Neural cell (in vitro differentiated cells): ENCODE results near the gene ANXA2. TPM values are rescaled to one million over a fixed set of nuclear protein-coding genes. Genes with fewer than 3 reads are reported as not detected.

Source experiments
- H2AFZ ChIP-seq: fragments of 200-600, 300-800 bp; sonication (generic), shearing (Covaris generic); 2 replicates; pipeline ENCODE4 v1.6.0; 2014; ENCODE audit warnings: low read depth, mild to moderate bottlenecking, antibody characterized with exemption, low read length, moderate library complexity
- H3F3A ChIP-seq: fragments of 200-600 bp; shearing (Covaris generic); 2 replicates; pipeline ENCODE4 v1.6.1; 2016; ENCODE audit warnings: mild to moderate bottlenecking, moderate library complexity, mixed read lengths, antibody characterized with exemption, low read length; ENCODE audit not compliant: insufficient read depth, poor library complexity, severe bottlenecking
- H3K27ac ChIP-seq: fragments of 200-600, 300-800 bp; sonication (generic), shearing (Covaris generic); 2 replicates; pipeline ENCODE4 v1.5.1; 2014; ENCODE audit warnings: mild to moderate bottlenecking, low read length, moderate library complexity
- H3K27me3 ChIP-seq: fragments of 300-800, 200-600 bp; sonication (generic), shearing (Covaris generic); 2 replicates; pipeline ENCODE4 v1.6.0; 2014; ENCODE audit warnings: mild to moderate bottlenecking, low read depth, low read length, moderate library complexity; ENCODE audit not compliant: insufficient read depth
- H3K36me3 ChIP-seq: fragments of 300-800, 200-600 bp; sonication (generic), shearing (Covaris generic); 2 replicates; pipeline ENCODE4 v1.5.1; 2014; ENCODE audit warnings: mild to moderate bottlenecking, antibody characterized with exemption, low read length, moderate library complexity; ENCODE audit not compliant: insufficient read depth
- H3K4me2 ChIP-seq: fragments of 300-800, 200-600 bp; sonication (generic), shearing (Covaris generic); 2 replicates; pipeline ENCODE4 v1.6.0; 2014; ENCODE audit warnings: mild to moderate bottlenecking, low read length
- H3K4me3 ChIP-seq: fragments of 300-800, 200-600 bp; sonication (generic), shearing (Covaris generic); 2 replicates; pipeline ENCODE4 v1.5.1; 2014; ENCODE audit warnings: mild to moderate bottlenecking, low read length, moderate library complexity
- H3K79me2 ChIP-seq: fragments of 200-600 bp; shearing (Covaris generic); replicated peaks from 2 replicates; pipeline ENCODE4 v1.6.0; 2014; ENCODE audit warnings: mild to moderate bottlenecking, low read length, moderate library complexity; ENCODE audit not compliant: insufficient read depth
- H3K9ac ChIP-seq: fragments of 300-800, 200-600 bp; sonication (generic), shearing (Covaris generic); 2 replicates; pipeline ENCODE4 v1.6.1; 2016; ENCODE audit warnings: mild to moderate bottlenecking, low read length, mixed read lengths
- H3K9me2 ChIP-seq: fragments of 200-600 bp; shearing (Covaris generic); 2 replicates; pipeline ENCODE4 v1.6.1; 2016; ENCODE audit warnings: mild to moderate bottlenecking, low read length, mixed read lengths; ENCODE audit not compliant: insufficient read depth
- H3K9me3 ChIP-seq: fragments of 200-600, 300-800 bp; sonication (generic), shearing (Covaris generic); 2 replicates; pipeline ENCODE4 v1.6.1; 2016; ENCODE audit warnings: mild to moderate bottlenecking, mixed run types, low read length, moderate library complexity, mixed read lengths
- H4K20me1 ChIP-seq: fragments of 200-600 bp; shearing (Covaris generic); 2 replicates; pipeline ENCODE4 v1.6.1; 2016; ENCODE audit warnings: mild to moderate bottlenecking, mixed run types; ENCODE audit not compliant: insufficient read depth
- EP300 ChIP-seq: fragments of 450-650 bp; conservative IDR thresholded peaks from 2 replicates; pipeline ENCODE4 v1.6.1; 2014; ENCODE audit warnings: antibody characterized with exemption, mild to moderate bottlenecking, moderate library complexity; ENCODE audit not compliant: poor library complexity, severe bottlenecking
- MXI1 ChIP-seq: fragments of 450-650 bp; conservative IDR thresholded peaks from 2 replicates; pipeline ENCODE4 v1.6.1; 2014; ENCODE audit warnings: antibody characterized with exemption, mild to moderate bottlenecking; ENCODE audit not compliant: poor library complexity, severe bottlenecking
- POLR2AphosphoS5 ChIP-seq: IDR thresholded peaks from 2 replicates; pipeline ENCODE4 v1.6.1; 2012
- RAD21 ChIP-seq: fragments of 450-650 bp; conservative IDR thresholded peaks from 2 replicates; pipeline ENCODE4 v1.6.1; 2014; ENCODE audit warnings: antibody characterized with exemption, mild to moderate bottlenecking, moderate library complexity
- SMC3 ChIP-seq: fragments of 450-650 bp; conservative IDR thresholded peaks from 2 replicates; pipeline ENCODE4 v1.6.1; 2014; ENCODE audit warnings: antibody characterized with exemption, mild to moderate bottlenecking, moderate library complexity; ENCODE audit not compliant: poor library complexity
- TAF1 ChIP-seq: IDR thresholded peaks from 2 replicates; pipeline ENCODE4 v1.6.1; 2012; ENCODE audit warnings: low read depth
- polyA plus RNA-seq: library from polyadenylated mRNA; depleted of rRNA; stranded (reverse); fragments of >200 nt; gene quantifications from 2 replicates; pipeline ENCODE4 v1.2.3, GENCODE V29; 2014
- TF ChIP-seq, protein P1 (sequence below): IDR thresholded peaks from 2 replicates; pipeline ENCODE4 v1.6.1; 2012; ENCODE audit warnings: borderline replicate concordance
- TF ChIP-seq, protein P2 (sequence below): fragments of 450-650 bp; IDR thresholded peaks from 2 replicates; pipeline ENCODE4 v1.5.1; 2014; ENCODE audit warnings: antibody characterized with exemption, mild to moderate bottlenecking, moderate library complexity; ENCODE audit not compliant: poor library complexity, severe bottlenecking

Gene ANXA2
- polyA plus RNA-seq, 1 donor from 2014 or later = 6.2 TPM

DNA sequence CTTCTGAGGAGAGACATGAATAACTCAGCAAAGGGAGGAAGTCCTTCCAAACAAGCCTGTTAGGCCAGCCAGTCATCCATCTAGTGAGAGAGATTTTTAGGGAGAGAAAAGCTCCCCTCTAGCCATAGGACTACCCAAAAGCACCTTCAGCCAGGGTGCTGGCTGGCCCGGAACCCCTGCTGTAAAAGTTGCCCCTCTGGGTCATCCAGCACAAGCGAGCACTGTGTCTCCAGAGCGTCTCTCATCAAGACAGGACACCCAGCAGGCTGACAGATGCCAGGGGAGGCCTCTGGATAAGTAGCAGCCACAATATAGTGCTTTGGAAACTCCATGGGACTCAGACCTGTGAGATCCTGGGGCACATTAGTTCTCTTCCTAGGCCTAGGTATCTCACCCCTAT lies 24.5 kb downstream of the ANXA2 start:
- no peak for TF ChIP-seq TAF1
- Histone ChIP-seq H3K9ac (no peak overlapping the region), H3K4me2 (no peak overlapping the region), H3K79me2 (no peaks in the 10 kb centered on the region), H3K36me3 (no peaks in the 10 kb centered on the region), H3K9me3 (no peaks in the 10 kb centered on the region), H3K9me2 (no peaks in the 10 kb centered on the region), H2AFZ (no peak overlapping the region), H3K27ac (no peak overlapping the region), H3K4me3 (no peak overlapping the region), H4K20me1 (no peaks in the 10 kb centered on the region), H3F3A (no peaks in the 10 kb centered on the region), H3K27me3 (no peaks in the 10 kb centered on the region)

DNA sequence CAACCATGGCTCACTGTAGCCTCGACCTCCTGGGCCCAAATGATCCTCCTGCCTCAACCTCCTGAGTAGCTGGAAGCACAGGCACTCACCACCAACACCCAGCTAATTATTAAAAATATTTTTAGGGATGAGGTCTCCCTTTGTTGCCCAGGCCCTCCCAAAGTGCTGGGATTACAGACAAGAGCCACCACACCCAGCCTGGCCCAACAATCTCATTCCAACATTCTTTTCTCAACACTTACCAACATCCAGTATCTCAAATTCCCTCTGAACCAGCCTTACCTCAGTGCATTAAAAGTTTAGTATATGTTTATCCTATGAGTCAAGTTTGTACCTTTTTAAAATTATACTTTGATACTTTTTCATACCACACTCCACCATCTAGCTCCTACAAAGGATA lies 25.0 kb downstream of the ANXA2 start:
- H4K20me1 ChIP-seq = no peaks in the 10 kb centered on the region
- TF ChIP-seq RAD21 (no peak), MXI1 (no peak), POLR2AphosphoS5 (no peak), EP300 (no peak), TAF1 (no peak), SMC3 (no peak)
- TF ChIP-seq, protein P1, sequence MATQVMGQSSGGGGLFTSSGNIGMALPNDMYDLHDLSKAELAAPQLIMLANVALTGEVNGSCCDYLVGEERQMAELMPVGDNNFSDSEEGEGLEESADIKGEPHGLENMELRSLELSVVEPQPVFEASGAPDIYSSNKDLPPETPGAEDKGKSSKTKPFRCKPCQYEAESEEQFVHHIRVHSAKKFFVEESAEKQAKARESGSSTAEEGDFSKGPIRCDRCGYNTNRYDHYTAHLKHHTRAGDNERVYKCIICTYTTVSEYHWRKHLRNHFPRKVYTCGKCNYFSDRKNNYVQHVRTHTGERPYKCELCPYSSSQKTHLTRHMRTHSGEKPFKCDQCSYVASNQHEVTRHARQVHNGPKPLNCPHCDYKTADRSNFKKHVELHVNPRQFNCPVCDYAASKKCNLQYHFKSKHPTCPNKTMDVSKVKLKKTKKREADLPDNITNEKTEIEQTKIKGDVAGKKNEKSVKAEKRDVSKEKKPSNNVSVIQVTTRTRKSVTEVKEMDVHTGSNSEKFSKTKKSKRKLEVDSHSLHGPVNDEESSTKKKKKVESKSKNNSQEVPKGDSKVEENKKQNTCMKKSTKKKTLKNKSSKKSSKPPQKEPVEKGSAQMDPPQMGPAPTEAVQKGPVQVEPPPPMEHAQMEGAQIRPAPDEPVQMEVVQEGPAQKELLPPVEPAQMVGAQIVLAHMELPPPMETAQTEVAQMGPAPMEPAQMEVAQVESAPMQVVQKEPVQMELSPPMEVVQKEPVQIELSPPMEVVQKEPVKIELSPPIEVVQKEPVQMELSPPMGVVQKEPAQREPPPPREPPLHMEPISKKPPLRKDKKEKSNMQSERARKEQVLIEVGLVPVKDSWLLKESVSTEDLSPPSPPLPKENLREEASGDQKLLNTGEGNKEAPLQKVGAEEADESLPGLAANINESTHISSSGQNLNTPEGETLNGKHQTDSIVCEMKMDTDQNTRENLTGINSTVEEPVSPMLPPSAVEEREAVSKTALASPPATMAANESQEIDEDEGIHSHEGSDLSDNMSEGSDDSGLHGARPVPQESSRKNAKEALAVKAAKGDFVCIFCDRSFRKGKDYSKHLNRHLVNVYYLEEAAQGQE = no peak
- TF ChIP-seq, protein P2, sequence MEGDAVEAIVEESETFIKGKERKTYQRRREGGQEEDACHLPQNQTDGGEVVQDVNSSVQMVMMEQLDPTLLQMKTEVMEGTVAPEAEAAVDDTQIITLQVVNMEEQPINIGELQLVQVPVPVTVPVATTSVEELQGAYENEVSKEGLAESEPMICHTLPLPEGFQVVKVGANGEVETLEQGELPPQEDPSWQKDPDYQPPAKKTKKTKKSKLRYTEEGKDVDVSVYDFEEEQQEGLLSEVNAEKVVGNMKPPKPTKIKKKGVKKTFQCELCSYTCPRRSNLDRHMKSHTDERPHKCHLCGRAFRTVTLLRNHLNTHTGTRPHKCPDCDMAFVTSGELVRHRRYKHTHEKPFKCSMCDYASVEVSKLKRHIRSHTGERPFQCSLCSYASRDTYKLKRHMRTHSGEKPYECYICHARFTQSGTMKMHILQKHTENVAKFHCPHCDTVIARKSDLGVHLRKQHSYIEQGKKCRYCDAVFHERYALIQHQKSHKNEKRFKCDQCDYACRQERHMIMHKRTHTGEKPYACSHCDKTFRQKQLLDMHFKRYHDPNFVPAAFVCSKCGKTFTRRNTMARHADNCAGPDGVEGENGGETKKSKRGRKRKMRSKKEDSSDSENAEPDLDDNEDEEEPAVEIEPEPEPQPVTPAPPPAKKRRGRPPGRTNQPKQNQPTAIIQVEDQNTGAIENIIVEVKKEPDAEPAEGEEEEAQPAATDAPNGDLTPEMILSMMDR = no peak
- no peaks in the 10 kb centered on the region for H3K27me3 ChIP-seq
- no peak overlapping the region for H3K4me2 ChIP-seq
- no peaks in the 10 kb centered on the region for H3K36me3 ChIP-seq
- no peaks in the 10 kb centered on the region for H3K9me2 ChIP-seq
- H3F3A ChIP-seq = no peaks in the 10 kb centered on the region
- no peaks in the 10 kb centered on the region for H3K9me3 ChIP-seq
- no peaks in the 10 kb centered on the region for H3K79me2 ChIP-seq
- no peak overlapping the region for H2AFZ ChIP-seq
- no peak overlapping the region for H3K9ac ChIP-seq
- H3K4me3 ChIP-seq = no peak overlapping the region
- H3K27ac ChIP-seq = no peak overlapping the region

DNA sequence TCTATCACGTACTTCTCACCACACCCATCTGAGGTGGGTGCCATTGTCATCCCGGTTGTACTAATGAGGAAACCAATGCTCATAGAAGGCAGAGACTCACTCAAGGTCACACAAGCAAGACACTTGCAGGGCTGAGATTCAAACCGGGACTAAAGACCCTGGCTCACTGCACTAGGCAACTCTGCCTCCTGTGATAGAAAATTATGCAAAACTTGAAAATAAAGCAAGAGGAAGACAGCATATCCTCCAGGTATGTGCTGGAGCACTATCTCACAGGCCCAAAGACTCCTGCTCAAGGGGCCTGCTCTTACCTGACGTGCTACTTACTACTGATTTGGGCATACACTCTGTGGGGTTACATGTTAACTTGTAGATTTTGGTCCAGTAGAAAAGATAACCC lies 25.6 kb downstream of the ANXA2 start:
- Histone ChIP-seq H3K9ac (no peak overlapping the region), H2AFZ (no peak overlapping the region), H4K20me1 (no peaks in the 10 kb centered on the region), H3K36me3 (no peaks in the 10 kb centered on the region), H3K4me2 (no peak overlapping the region), H3K4me3 (no peak overlapping the region), H3K79me2 (no peaks in the 10 kb centered on the region), H3K9me2 (no peaks in the 10 kb centered on the region), H3F3A (no peaks in the 10 kb centered on the region), H3K27me3 (no peaks in the 10 kb centered on the region), H3K27ac (no peak overlapping the region), H3K9me3 (no peaks in the 10 kb centered on the region)
- TF ChIP-seq RAD21 (no peak), POLR2AphosphoS5 (no peak), EP300 (no peak)
- TF ChIP-seq, protein P2 = no peak
- TF ChIP-seq, protein P1 = no peak
